ENCODE data around the gene KLF6. TPM values are rescaled to one million over a fixed set of nuclear protein-coding genes. Genes with fewer than 3 reads are reported as not detected.

Gene KLF6
- total and polyA plus RNA-seq, 2 donors (not counting 1 experiment from before 2014, with no cell fraction given): 175 to 921 TPM

DNA sequence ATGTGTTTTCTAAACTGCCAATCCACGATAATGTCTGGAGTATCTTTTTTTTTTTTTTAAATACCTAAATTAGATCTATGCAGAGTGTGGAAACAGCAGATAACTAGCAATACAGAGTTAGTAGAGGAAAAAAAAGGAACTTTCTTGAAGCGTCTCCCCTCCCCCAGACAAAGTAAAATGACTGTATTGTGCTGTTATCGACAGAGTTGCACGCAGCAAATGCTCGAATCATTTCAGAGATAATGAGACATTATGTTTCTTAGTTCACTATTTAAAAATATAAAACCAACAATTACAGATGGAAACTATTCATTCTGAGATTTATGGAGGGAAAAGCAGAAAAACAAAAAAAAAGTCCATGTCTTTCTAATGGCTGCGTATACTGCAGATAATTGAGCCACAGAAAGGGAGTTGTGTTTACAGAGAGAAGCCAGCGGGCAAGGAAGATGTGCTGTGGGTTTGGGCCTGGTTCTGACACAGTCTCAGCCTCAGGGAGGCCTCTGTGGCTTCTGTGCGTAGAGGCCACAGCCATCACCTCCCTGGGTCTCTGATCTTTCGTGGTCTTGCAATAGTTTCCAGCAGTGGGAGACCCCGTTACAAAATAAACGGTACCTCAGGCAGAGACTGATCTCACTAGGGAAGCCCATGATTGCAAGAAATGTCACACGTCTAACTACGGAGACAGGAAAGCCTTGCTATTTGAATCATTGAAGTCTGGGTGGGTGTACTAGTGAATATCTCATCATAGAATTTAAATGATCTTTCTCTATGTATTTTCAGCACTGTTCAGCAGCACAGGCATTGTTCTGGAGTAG lies 19.1 kb upstream of the KLF6 start:
- TF ChIP-seq EZH2 (IDR thresholded peaks at IDR 0.05; ENCODE audit: borderline replicate concordance, insufficient read depth, low read depth, low read length, poor library complexity, severe bottlenecking): no peak
- TF ChIP-seq, protein P1, sequence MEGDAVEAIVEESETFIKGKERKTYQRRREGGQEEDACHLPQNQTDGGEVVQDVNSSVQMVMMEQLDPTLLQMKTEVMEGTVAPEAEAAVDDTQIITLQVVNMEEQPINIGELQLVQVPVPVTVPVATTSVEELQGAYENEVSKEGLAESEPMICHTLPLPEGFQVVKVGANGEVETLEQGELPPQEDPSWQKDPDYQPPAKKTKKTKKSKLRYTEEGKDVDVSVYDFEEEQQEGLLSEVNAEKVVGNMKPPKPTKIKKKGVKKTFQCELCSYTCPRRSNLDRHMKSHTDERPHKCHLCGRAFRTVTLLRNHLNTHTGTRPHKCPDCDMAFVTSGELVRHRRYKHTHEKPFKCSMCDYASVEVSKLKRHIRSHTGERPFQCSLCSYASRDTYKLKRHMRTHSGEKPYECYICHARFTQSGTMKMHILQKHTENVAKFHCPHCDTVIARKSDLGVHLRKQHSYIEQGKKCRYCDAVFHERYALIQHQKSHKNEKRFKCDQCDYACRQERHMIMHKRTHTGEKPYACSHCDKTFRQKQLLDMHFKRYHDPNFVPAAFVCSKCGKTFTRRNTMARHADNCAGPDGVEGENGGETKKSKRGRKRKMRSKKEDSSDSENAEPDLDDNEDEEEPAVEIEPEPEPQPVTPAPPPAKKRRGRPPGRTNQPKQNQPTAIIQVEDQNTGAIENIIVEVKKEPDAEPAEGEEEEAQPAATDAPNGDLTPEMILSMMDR (IDR thresholded peaks at IDR 0.05): no peak
- Histone ChIP-seq H3K27ac (ENCODE audit: low read length in 2 of 2) (peak overlapping the region; percentile 84 to 85), H2AFZ (ENCODE audit: insufficient read depth, low read depth, low read length, poor library complexity, severe bottlenecking) (peak overlapping the region; percentile 61), H4K20me1 (ENCODE audit: control insufficient read depth, insufficient read depth, low read length, poor library complexity, severe bottlenecking) (no peaks in the 10 kb centered on the region), H3K9ac (ENCODE audit: low read length) (peak overlapping the region; percentile 30), H3K4me3 (ENCODE audit: control extremely low read depth in 1 of 5, extremely low read depth in 1 of 5, insufficient read depth in 1 of 5, low read depth in 2 of 5, low read length in 4 of 5) (peak overlapping the region in 1 of 5 experiments; percentile 44), H3K27me3 (replicated peaks in 1 of 4; ENCODE audit: control extremely low read depth in 1 of 4, control insufficient read depth in 3 of 4, insufficient read depth in 4 of 4, low read length in 3 of 4) (no peaks in the 10 kb centered on the region), H3K4me1 (ENCODE audit: control insufficient read depth in 2 of 2, insufficient read depth in 2 of 2, low read length in 2 of 2) (peaks cover 40 to 41% of the 10 kb centered on the region in 2 donors), H3K79me2 (ENCODE audit: control insufficient read depth, insufficient read depth, low read length) (no peaks in the 10 kb centered on the region), H3K9me3 (ENCODE audit: control extremely low read depth in 1 of 3, control insufficient read depth in 2 of 3, insufficient read depth in 1 of 3, low read length in 2 of 3) (no peaks in the 10 kb centered on the region), H3K4me2 (replicated peaks; ENCODE audit: low read depth, low read length, poor library complexity, severe bottlenecking) (peak overlapping the region; percentile 50), H3K36me3 (replicated peaks in 1 of 2; ENCODE audit: control extremely low read depth in 1 of 2, control insufficient read depth in 1 of 2, extremely low read depth in 1 of 2, insufficient read depth in 2 of 2, low read length in 1 of 2) (no peaks in the 10 kb centered on the region)
- Mint-ChIP-seq H3K4me1 (peaks cover 50% of the 10 kb centered on the region), H3K4me3 (peak overlapping the region; percentile 61), H3K27me3 (no peaks in the 10 kb centered on the region), H3K27ac (peak overlapping the region; percentile 94), H3K9me3 (ENCODE audit: insufficient read depth) (no peaks in the 10 kb centered on the region)
- peak; percentile 43 for DNase-seq
- intact Hi-C loops (cut with micrococcal nuclease): no loop called here
- ATAC-seq (ENCODE audit: low read depth): peak; percentile 8
- ChIA-PET POLR2A (interaction anchor here (3.6 kb wide), 1 partner anchor 20 kb away, joined by 40 read pairs; the partner anchor contains the start of gene KLF6), CTCF (interaction anchor here (1.5 kb wide), 1 partner anchor 42 kb away, joined by 4 read pairs; no protein-coding TSS in a partner anchor)
- WGBS (ENCODE audit: insufficient coverage): 56% methylated on average over 6 of the region's 13 CpGs
